ENCODE results near the gene DHX58.

DNA sequence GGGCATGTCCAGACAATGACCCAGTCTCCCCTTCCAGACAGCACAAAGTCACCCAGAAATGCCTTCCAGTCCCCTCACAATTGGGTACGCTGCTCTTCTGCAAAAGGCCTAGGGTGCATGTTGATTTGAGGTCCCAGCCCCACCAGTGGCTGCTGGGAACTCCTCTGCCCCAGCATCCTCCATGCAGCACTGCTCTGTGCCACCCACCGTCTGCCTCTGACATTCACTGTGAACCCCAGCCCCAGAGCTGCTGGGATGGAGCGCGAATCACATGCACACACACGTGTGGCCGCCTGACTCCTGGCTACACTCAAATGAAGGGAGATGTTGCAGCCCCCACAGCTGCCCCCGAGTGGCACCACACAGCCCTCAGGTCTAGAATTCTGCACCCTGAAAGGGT, 60.9 kb downstream of the DHX58 start:
- TF ChIP-seq, protein P1, sequence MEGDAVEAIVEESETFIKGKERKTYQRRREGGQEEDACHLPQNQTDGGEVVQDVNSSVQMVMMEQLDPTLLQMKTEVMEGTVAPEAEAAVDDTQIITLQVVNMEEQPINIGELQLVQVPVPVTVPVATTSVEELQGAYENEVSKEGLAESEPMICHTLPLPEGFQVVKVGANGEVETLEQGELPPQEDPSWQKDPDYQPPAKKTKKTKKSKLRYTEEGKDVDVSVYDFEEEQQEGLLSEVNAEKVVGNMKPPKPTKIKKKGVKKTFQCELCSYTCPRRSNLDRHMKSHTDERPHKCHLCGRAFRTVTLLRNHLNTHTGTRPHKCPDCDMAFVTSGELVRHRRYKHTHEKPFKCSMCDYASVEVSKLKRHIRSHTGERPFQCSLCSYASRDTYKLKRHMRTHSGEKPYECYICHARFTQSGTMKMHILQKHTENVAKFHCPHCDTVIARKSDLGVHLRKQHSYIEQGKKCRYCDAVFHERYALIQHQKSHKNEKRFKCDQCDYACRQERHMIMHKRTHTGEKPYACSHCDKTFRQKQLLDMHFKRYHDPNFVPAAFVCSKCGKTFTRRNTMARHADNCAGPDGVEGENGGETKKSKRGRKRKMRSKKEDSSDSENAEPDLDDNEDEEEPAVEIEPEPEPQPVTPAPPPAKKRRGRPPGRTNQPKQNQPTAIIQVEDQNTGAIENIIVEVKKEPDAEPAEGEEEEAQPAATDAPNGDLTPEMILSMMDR (IDR thresholded peaks at IDR 0.05) = no peak
- no peak for TF ChIP-seq POLR2A (IDR thresholded peaks at IDR 0.05)

Data from testis (tissue), 2 donors.